Regular cardiac myocyte (primary cell): ENCODE measurements around the gene MAPK9. TPM values are rescaled to one million over a fixed set of nuclear protein-coding genes. Genes with fewer than 3 reads are reported as not detected.

Experiments used
- total RNA-seq: library from RNA; depleted of rRNA; stranded (reverse); fragments of >200 nt; gene quantifications from 2 replicates; pipeline ENCODE4 v1.2.3, GENCODE V29; 2014

MAPK9 gene
- 22.0 and 40.1 TPM in 2 replicates for total RNA-seq

GRCh38 chr5:180291943-180292831 is at the start of gene MAPK9:
MAPK9 (minus strand) TSS chr5:180292083; CDS start chr5:180280561, 11,522 bp downstream.

GRCh38 chr5:180209137-180209581 is 82.7 kb downstream of the MAPK9 start, which contains the start of gene RASGEF1C:
RASGEF1C (minus strand) TSS chr5:180209211; CDS start chr5:180138052, 71,159 bp downstream.

Other genes starting within 250 kb of the MAPK9 start
- gene RNF130, start 220.3 kb downstream of the MAPK9 start, total RNA-seq: 14.2 and 39.7 TPM in 2 replicates
- gene RASGEF1C, start 82.9 kb downstream of the MAPK9 start, total RNA-seq: not detected in 2 replicates
- 47.6 and 105 TPM in 2 replicates for gene GFPT2, start 61.3 kb upstream of the MAPK9 start, total RNA-seq
- 7.3 and 13.0 TPM in 2 replicates for gene CNOT6, start 202.3 kb upstream of the MAPK9 start, total RNA-seq